ENCODE data around the gene SPDYA. TPM values are rescaled to one million over a fixed set of nuclear protein-coding genes. Genes with fewer than 3 reads are reported as not detected.

Gene SPDYA
- total and polyA plus RNA-seq, 2 of the 13 experiments (the other 11 are each of a cell fraction or from before 2014, with no cell fraction given) = 0.32 to 0.75 TPM

GRCh38 chr2:28870146-28870891 lies 59.7 kb downstream of the SPDYA start, which contains the start of gene TRMT61B (continued):
- TF ChIP-seq ATM (IDR thresholded peaks at IDR 0.05; ENCODE audit: borderline replicate concordance) (no peak), ZNF430 (CRISPR knock-in tag; IDR thresholded peaks at IDR 0.05) (peak; percentile 98), ZNF619 (CRISPR knock-in tag; IDR thresholded peaks at IDR 0.05) (peak; percentile 99), ZNF503 (CRISPR knock-in tag; IDR thresholded peaks at IDR 0.05) (peak; percentile 73), SMYD3 (CRISPR knock-in tag; IDR thresholded peaks at IDR 0.05) (no peak), ZFAT (CRISPR knock-in tag; conservative IDR thresholded peaks at IDR 0.05) (no peak), POGZ (CRISPR knock-in tag; IDR thresholded peaks at IDR 0.05) (peak; percentile 100), HES4 (CRISPR knock-in tag; IDR thresholded peaks at IDR 0.05; ENCODE audit: borderline replicate concordance) (no peak; the same call in 1 of the 2 replicates), ZBTB49 (CRISPR knock-in tag; IDR thresholded peaks at IDR 0.05; ENCODE audit: borderline replicate concordance) (peak; percentile 79), ZBTB14 (CRISPR knock-in tag; IDR thresholded peaks at IDR 0.05) (peak; percentile 90), ZMYM4 (CRISPR knock-in tag; IDR thresholded peaks at IDR 0.05) (peak; percentile 100), TCF7L2 (IDR thresholded peaks at IDR 0.05; ENCODE audit: low read depth, low read length) (no peak), FOXP1 (IDR thresholded peaks at IDR 0.05) (no peak), FOXP1 (CRISPR knock-in tag; IDR thresholded peaks at IDR 0.05) (peak; percentile 80), PHB2 (IDR thresholded peaks at IDR 0.05; ENCODE audit: partially characterized antibody) (no peak), KLF15 (CRISPR knock-in tag; IDR thresholded peaks at IDR 0.05; ENCODE audit: borderline replicate concordance) (peak; percentile 54; the same call in 1 of the 2 replicates), ZNF75D (CRISPR knock-in tag; IDR thresholded peaks at IDR 0.05; ENCODE audit: borderline replicate concordance) (no peak), PAWR (CRISPR knock-in tag; IDR thresholded peaks at IDR 0.05; ENCODE audit: borderline replicate concordance) (0 out of 2 replicates have a peak, but pooled peaks have one; percentile 6), ZC3H4 (CRISPR knock-in tag; IDR thresholded peaks at IDR 0.05; ENCODE audit: borderline replicate concordance) (no peak), GLMP (CRISPR knock-in tag; IDR thresholded peaks at IDR 0.05; ENCODE audit: borderline replicate concordance) (no peak), SALL2 (CRISPR knock-in tag; IDR thresholded peaks at IDR 0.05) (peak; percentile 99)
- TF ChIP-seq, protein P1, sequence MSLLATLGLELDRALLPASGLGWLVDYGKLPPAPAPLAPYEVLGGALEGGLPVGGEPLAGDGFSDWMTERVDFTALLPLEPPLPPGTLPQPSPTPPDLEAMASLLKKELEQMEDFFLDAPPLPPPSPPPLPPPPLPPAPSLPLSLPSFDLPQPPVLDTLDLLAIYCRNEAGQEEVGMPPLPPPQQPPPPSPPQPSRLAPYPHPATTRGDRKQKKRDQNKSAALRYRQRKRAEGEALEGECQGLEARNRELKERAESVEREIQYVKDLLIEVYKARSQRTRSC (CRISPR knock-in tag; IDR thresholded peaks at IDR 0.05; ENCODE audit: low read depth) = no peak
- TF ChIP-seq, protein P2, sequence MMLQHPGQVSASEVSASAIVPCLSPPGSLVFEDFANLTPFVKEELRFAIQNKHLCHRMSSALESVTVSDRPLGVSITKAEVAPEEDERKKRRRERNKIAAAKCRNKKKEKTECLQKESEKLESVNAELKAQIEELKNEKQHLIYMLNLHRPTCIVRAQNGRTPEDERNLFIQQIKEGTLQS (CRISPR knock-in tag; IDR thresholded peaks at IDR 0.05) = peak; percentile 67; the same call in 1 of the 2 replicates

Measured in HepG2 (cell line).